Measurements from ENCODE around the gene EDNRA.

The EDNRA gene

DNA sequence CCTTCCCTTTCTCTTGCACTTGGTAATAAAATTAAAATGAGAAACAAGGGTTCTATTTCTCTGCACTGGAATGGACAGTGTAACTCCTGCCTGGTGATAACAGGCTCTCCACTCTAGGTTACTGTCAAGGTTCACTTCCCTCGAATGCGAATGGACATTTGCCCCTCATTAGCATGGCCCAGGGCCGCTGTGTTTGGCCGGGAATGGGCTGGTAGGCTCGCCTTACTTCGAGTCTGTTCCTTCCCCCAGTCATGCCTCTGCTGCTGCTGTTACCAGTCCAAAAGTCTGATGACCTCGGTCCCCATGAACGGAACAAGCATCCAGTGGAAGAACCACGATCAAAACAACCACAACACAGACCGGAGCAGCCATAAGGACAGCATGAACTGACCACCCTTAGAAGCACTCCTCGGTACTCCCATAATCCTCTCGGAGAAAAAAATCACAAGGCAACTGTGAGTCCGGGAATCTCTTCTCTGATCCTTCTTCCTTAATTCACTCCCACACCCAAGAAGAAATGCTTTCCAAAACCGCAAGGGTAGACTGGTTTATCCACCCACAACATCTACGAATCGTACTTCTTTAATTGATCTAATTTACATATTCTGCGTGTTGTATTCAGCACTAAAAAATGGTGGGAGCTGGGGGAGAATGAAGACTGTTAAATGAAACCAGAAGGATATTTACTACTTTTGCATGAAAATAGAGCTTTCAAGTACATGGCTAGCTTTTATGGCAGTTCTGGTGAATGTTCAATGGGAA lies 61.5 kb downstream of the EDNRA start:
- Mint-ChIP-seq H3K9me3 (no peaks in the 10 kb centered on the region), H3K4me3 (no peak overlapping the region), H3K4me1 (ENCODE audit: low read depth) (no peaks in the 10 kb centered on the region), H3K27me3 (peaks cover 25% of the 10 kb centered on the region), H3K27ac (no peak overlapping the region), H3K36me3 (ENCODE audit: low read depth) (no peaks in the 10 kb centered on the region)
- no peak for DNase-seq

DNA sequence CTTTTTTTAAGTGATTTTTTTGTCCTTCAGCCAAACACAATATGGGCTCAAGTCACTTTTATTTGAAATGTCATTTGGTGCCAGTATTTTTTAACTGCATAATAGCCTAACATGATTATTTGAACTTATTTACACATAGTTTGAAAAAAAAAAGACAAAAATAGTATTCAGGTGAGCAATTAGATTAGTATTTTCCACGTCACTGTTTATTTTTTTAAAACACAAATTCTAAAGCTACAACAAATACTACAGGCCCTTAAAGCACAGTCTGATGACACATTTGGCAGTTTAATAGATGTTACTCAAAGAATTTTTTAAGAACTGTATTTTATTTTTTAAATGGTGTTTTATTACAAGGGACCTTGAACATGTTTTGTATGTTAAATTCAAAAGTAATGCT lies 62.1 kb downstream of the EDNRA start:
- DNase-seq: no peak
- H3K27me3 Mint-ChIP-seq: peaks cover 27% of the 10 kb centered on the region
- no peak overlapping the region for H3K4me3 Mint-ChIP-seq
- H3K9me3 Mint-ChIP-seq: no peaks in the 10 kb centered on the region
- no peaks in the 10 kb centered on the region for H3K36me3 Mint-ChIP-seq (ENCODE audit: low read depth)
- no peaks in the 10 kb centered on the region for H3K4me1 Mint-ChIP-seq (ENCODE audit: low read depth)
- no peak overlapping the region for H3K27ac Mint-ChIP-seq

DNA sequence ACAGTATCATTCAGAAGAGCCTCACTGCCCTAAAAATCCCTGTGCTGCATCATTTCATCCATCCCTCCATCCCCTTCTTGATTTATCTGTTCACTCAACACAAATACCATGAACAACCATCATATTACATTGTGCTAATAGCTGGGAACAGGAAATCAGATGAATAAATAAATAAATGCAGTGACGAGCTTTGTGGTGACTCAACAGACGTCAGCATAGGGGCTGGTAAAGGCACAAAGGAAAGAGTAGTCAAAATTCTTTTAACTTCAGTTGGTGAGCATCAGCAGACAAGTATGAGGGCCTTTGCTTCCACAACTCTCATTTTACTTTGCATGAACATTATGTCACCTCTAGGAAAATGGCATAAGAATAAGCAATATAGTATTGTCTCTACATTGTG lies 65.5 kb downstream of the EDNRA start:
- DNase-seq: no peak
- Mint-ChIP-seq H3K27ac (no peak overlapping the region), H3K36me3 (ENCODE audit: low read depth) (no peaks in the 10 kb centered on the region), H3K4me1 (ENCODE audit: low read depth) (peaks cover 7% of the 10 kb centered on the region), H3K27me3 (peaks cover 18% of the 10 kb centered on the region), H3K4me3 (no peak overlapping the region), H3K9me3 (no peaks in the 10 kb centered on the region)

DNA sequence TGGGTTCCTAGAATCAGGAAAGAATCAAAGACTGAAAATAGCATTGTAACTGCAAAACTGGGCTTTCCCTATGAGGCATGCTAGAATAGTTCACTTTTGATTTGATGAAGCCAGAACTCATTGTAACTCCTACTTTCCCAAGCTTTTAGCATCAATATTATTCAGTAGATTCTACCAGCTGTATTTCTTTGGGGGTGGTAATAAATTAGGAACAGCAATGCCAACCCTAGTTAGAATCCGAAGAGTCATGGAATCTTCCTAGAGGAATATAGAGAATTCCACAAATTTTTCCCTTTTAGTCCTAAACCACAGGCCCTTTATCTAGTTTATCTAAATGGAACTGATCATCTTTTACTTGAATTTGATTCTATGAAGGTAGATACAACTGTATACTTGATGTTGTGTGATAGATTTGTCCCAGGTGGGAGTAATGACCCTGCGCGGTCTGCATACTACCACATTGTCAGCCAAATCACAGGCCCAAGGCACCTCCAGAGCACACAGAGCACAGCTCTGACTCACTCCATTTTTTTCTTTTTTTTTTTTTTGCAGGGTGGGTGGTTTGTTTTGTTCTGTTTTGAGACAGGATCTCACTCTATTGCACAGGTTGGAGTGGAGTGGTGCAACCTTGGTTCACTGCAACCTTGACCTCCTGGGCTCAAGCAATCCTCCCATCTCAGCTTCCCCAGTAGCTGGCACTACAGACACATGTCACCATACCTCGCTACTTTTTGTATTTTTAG lies 66.6 kb downstream of the EDNRA start:
- DNase-seq: no peak
- Mint-ChIP-seq H3K27me3 (peaks cover 21% of the 10 kb centered on the region), H3K9me3 (peaks cover 8% of the 10 kb centered on the region), H3K4me3 (no peak overlapping the region), H3K36me3 (ENCODE audit: low read depth) (no peaks in the 10 kb centered on the region), H3K27ac (no peak overlapping the region), H3K4me1 (ENCODE audit: low read depth) (peaks cover 7% of the 10 kb centered on the region)

DNA sequence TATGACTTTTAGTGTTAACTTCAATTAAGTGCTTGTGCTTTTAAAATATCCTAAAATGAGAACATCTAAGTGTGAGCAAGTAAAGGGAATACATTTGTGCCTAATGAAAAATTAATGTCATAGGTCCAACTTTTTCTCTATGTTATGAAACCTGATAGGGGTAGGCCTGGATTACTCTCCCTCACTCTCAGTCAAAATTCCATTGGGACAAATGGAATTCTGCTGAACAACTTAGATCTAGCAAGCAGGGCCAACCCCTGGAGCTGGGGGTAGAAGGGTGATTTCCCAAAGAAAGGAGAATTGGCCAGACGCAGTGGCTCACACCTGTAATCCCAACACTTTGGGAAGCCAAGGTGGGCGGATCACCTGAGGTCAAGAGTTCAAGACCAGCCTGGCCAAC lies 67.4 kb downstream of the EDNRA start:
- DNase-seq: no peak
- Mint-ChIP-seq H3K4me3 (no peak overlapping the region), H3K27ac (no peak overlapping the region), H3K36me3 (ENCODE audit: low read depth) (no peaks in the 10 kb centered on the region), H3K27me3 (peaks cover 21% of the 10 kb centered on the region), H3K4me1 (ENCODE audit: low read depth) (peaks cover 7% of the 10 kb centered on the region), H3K9me3 (peaks cover 8% of the 10 kb centered on the region)

DNA sequence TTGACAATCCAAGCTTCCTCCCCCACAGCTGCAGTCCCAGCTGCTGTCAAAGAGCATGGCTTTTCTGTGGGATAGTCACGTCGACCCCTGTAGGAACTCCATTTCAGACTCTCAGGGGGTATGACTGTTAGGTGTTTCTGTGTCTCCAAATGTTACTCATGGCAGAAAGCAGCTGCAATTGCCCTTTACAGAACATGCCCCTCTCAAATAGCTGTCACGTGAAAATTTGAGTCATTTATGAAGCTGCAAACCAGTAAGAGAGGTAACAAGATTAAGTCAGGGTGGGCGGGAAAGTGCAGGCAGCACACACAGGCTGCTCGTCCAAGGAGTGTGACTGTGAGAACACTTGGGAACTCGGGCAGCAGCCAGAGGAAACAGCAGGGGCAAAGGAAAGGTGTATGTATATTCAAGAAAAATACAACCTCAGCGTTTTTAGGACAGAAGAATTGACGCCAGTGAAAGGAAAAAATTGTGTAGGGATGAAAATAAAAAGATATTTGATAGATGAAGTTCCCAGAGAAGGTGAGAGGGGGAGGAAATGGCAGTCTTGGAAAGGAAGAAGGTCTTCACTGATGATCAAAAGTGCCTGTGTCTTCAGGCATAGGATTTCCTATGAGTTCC lies 69.8 kb downstream of the EDNRA start:
- H3K27me3 Mint-ChIP-seq: peaks cover 27% of the 10 kb centered on the region
- H3K4me3 Mint-ChIP-seq: no peak overlapping the region
- no peak for DNase-seq
- peaks cover 7% of the 10 kb centered on the region for H3K4me1 Mint-ChIP-seq (ENCODE audit: low read depth)
- no peaks in the 10 kb centered on the region for H3K36me3 Mint-ChIP-seq (ENCODE audit: low read depth)
- H3K9me3 Mint-ChIP-seq: peaks cover 8% of the 10 kb centered on the region
- H3K27ac Mint-ChIP-seq: no peak overlapping the region

DNA sequence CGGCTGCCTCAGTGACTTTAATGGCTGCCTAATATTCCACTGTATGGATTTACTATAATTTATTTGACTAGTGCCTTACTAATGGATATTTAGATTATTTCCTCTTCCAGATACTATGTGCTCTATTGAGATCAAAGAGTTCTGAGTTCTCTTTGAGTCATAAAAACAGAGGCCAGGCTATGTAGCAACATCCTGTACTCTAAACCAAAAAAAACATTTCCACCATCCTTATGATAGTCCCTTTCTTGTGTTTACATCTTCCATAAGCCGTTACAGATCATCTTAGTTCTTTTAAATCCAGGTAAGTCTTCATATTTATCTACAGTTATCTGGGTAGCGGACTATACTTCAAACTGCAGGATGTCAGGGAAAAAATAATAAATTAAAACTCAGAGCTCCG lies 79.7 kb downstream of the EDNRA start:
- Mint-ChIP-seq H3K27me3 (no peaks in the 10 kb centered on the region), H3K4me3 (no peak overlapping the region), H3K27ac (no peak overlapping the region), H3K36me3 (ENCODE audit: low read depth) (no peaks in the 10 kb centered on the region), H3K4me1 (ENCODE audit: low read depth) (no peaks in the 10 kb centered on the region), H3K9me3 (no peaks in the 10 kb centered on the region)
- DNase-seq: no peak

DNA sequence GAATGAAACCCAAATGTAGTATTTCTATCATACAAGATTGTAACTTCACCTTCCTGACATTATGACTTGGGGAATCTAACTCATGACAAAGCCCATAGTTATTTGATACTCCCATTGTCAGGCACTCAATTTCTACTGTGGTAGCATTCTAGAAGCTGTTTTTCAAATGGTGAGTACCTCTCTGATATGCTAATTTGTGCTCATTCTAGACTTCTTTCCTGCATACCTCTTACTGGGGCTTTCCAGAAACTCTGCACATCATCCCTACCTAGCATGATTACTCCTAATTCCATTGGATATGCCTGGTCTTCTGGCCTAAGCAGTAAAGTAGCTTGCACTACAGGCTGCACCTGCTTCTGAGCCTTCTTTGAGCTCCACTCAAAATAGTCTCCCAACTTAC lies 85.9 kb downstream of the EDNRA start:
- no peak overlapping the region for H3K4me3 Mint-ChIP-seq
- no peaks in the 10 kb centered on the region for H3K4me1 Mint-ChIP-seq (ENCODE audit: low read depth)
- H3K27me3 Mint-ChIP-seq: peaks cover 3% of the 10 kb centered on the region
- no peaks in the 10 kb centered on the region for H3K9me3 Mint-ChIP-seq
- no peaks in the 10 kb centered on the region for H3K36me3 Mint-ChIP-seq (ENCODE audit: low read depth)
- no peak for DNase-seq
- H3K27ac Mint-ChIP-seq: no peak overlapping the region

DNA sequence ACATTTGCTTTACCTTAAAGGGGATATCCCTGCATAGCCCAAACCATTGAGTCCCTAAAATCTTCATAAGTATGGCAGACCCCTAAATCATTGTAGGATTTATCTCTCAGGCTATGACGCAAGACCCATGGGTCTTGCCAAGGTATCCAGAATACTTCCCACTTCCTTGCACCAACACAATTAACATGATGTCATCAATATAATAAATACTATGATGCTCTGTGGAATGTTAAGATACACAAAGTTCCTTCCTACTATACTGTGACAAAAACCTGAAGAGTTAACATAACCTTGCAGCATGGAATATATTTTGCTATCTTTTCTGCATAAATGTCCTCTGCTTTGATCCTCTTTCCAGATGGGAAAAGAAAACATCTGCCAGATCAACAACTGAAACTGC lies 86.4 kb downstream of the EDNRA start:
- Mint-ChIP-seq H3K27ac (no peak overlapping the region), H3K27me3 (peaks cover 3% of the 10 kb centered on the region), H3K9me3 (no peaks in the 10 kb centered on the region), H3K4me3 (no peak overlapping the region), H3K36me3 (ENCODE audit: low read depth) (no peaks in the 10 kb centered on the region), H3K4me1 (ENCODE audit: low read depth) (no peaks in the 10 kb centered on the region)
- no peak for DNase-seq

DNA sequence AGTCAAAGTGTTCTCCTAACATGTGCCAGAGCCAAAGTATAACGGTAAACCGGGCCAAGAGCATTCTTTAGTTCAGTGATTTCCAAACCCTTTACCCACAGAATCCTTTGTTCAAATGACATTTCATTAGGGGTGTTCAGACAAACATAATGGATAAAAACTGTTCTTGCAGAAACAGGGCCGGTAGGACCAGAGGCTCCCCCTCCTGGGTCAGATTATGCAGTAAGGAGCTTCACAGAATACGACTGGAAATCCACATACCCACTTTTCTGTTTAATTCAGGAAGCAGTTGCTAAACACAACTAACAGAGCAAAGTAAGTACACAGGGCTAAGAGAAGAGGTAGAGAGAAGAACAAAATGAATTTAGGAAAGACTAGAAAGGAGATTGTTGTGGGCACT lies 89.7 kb downstream of the EDNRA start:
- Mint-ChIP-seq H3K27ac (no peak overlapping the region), H3K9me3 (no peaks in the 10 kb centered on the region), H3K4me3 (no peak overlapping the region), H3K4me1 (ENCODE audit: low read depth) (no peaks in the 10 kb centered on the region), H3K36me3 (ENCODE audit: low read depth) (no peaks in the 10 kb centered on the region), H3K27me3 (peaks cover 3% of the 10 kb centered on the region)
- DNase-seq: no peak

DNA sequence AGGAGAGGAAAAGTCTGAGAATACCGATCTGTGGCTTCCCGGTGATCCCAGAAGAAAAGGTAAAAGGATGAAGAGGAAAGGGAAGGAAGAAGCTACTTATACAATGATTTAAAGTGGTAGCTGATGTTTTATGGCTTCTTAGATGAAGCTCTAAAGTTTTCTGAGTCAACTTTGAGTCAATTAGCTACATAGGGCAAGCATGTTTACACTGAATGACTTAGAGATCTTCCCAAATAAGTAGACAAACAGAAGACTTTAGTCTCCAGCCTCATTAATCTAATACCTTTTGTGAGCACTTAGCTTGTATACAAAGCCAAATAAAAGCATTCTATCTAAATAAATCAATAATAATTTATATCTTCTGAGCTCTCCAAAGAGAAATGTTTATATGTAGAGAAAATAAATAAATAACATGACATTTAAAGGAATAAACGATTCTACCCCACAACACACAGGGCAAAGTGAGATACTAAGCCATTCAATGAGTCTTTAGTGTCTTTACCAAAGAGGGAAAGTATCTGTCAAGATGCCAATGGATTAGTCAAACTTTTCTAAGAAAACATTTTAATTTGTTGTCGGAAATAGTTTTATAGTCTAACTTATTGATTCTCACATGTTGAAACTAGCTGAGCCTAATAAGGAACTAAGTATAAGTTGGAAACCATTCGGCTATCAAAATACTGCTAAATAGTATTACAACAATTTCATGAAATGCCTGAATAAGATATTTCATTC lies 90.3 kb downstream of the EDNRA start:
- H3K4me3 Mint-ChIP-seq: no peak overlapping the region
- H3K36me3 Mint-ChIP-seq (ENCODE audit: low read depth): no peaks in the 10 kb centered on the region
- peaks cover 3% of the 10 kb centered on the region for H3K27me3 Mint-ChIP-seq
- H3K4me1 Mint-ChIP-seq (ENCODE audit: low read depth): no peaks in the 10 kb centered on the region
- no peak overlapping the region for H3K27ac Mint-ChIP-seq
- DNase-seq: no peak
- no peaks in the 10 kb centered on the region for H3K9me3 Mint-ChIP-seq

DNA sequence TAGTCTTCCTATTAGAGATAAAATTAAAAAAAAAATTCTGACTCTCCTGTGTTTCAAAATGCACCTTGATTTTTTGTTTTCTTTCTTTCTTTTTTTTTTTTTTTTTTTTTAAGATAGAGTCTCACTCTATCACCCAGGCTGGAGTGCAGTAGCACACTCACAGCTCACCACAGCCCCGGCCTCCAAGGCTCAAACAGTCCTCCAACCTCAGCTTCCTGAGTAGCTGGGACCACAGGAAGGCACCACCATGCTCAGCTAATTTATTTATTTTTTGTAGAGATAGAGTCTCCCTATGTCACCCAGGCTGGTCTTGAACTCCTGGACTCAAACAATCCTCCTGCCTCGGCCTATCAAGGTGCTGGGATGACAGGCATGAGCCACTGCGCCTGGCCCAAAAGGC lies 95.2 kb downstream of the EDNRA start:
- H3K4me3 Mint-ChIP-seq: no peak overlapping the region
- H3K27me3 Mint-ChIP-seq: no peaks in the 10 kb centered on the region
- no peak overlapping the region for H3K27ac Mint-ChIP-seq
- DNase-seq: no peak
- no peaks in the 10 kb centered on the region for H3K4me1 Mint-ChIP-seq (ENCODE audit: low read depth)
- no peaks in the 10 kb centered on the region for H3K36me3 Mint-ChIP-seq (ENCODE audit: low read depth)
- no peaks in the 10 kb centered on the region for H3K9me3 Mint-ChIP-seq

DNA sequence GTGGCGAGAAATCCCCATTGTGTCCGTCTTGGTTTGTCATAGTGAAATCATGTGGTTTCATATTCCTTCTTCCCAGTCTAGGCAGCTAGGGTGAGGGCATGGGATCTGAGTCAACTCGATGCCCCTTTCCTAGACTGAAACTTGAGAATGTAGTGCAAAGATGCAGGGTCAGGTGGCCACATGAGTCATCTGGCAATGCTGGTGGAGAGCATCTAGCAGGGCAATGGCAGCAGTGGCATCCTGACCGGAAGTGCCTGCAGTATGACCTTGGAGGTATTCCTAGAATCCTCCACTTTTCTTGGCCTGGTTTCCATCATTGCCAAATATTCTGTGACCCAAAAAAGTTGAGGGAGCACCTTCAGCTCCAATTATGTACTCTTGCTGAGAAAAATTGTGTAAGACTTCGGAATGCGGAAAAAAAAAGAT lies 97.2 kb downstream of the EDNRA start:
- Mint-ChIP-seq H3K27me3 (no peaks in the 10 kb centered on the region), H3K4me3 (no peak overlapping the region), H3K36me3 (ENCODE audit: low read depth) (no peaks in the 10 kb centered on the region), H3K4me1 (ENCODE audit: low read depth) (no peaks in the 10 kb centered on the region), H3K9me3 (no peaks in the 10 kb centered on the region), H3K27ac (no peak overlapping the region)
- no peak for DNase-seq

DNA sequence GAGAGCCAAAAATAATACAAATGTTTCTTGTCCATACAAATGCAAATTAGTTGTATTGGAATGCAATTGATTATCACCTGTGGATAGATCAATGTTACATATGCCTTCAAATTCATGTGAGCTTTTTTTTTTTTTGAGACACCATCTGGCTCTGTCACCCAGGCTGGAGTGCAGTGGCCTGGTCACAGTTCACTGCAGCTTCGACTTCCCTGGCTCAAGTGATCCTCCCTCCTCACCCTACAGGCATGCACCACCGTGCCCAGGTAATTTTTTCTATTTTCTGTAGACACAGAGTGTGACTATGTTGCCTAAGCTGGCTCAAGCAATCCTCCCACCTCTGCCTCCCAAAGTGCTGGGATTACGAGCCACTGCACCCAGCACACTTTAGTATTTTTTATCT lies 97.7 kb downstream of the EDNRA start:
- H3K4me3 Mint-ChIP-seq: no peak overlapping the region
- no peaks in the 10 kb centered on the region for H3K4me1 Mint-ChIP-seq (ENCODE audit: low read depth)
- H3K27me3 Mint-ChIP-seq: no peaks in the 10 kb centered on the region
- no peaks in the 10 kb centered on the region for H3K9me3 Mint-ChIP-seq
- no peak for DNase-seq
- no peaks in the 10 kb centered on the region for H3K36me3 Mint-ChIP-seq (ENCODE audit: low read depth)
- H3K27ac Mint-ChIP-seq: no peak overlapping the region

Data from activated T-cell treated with anti-CD3 and anti-CD28 coated beads, Interleukin-2, amount 50 U/mL, for 24 hours (primary cell).